Heart left ventricle (tissue), 16 donors: ENCODE measurements around the gene EID2B. TPM values are rescaled to one million over a fixed set of nuclear protein-coding genes. Genes with fewer than 3 reads are reported as not detected.

Experiments
- ATAC-seq, 4 donors: fragments of 200-7000 bp; cut with Tn5 transposase; one replicate each; pipeline ENCODE4 v1.9.1; 2020 to 2022; ENCODE audit warnings: moderate library complexity in 4 of 4, mild to moderate bottlenecking in 3 of 4, moderate number of reproducible peaks in 1 of 4
- DNase-seq, 5 donors: peaks; one replicate each; pipeline ENCODE4 v3.0.0-alpha.2; 2020
- H3K27ac ChIP-seq, 12 donors: fragments of 200-600 bp; sonication (generic) in 4 of 12; one replicate each; pipeline versions ENCODE4 v1.5.0 to v1.8.0; 2016 to 2022; ENCODE audit warnings: mild to moderate bottlenecking in 2 of 12
- H3K27me3 ChIP-seq, 9 donors: fragments of 200-600 bp; sonication (generic) in 2 of 9; one replicate each; pipeline versions ENCODE4 v1.5.1 to v1.8.0; 2016 to 2022; ENCODE audit warnings: mild to moderate bottlenecking in 3 of 9
- H3K36me3 ChIP-seq, 9 donors: fragments of 200-600 bp; sonication (generic) in 2 of 9; one replicate each; pipeline versions ENCODE4 v1.5.0 to v1.8.0; 2018 to 2022; ENCODE audit warnings: mild to moderate bottlenecking in 2 of 9
- H3K4me1 ChIP-seq, 12 donors: fragments of 200-600 bp; sonication (generic) in 4 of 12; one replicate each; pipeline versions ENCODE4 v1.5.0 to v1.8.0; 2016 to 2022; ENCODE audit warnings: mild to moderate bottlenecking in 3 of 12
- H3K4me3 ChIP-seq, 12 donors: fragments of 200-600 bp; sonication (generic) in 4 of 12; one replicate each; pipeline versions ENCODE4 v1.5.0 to v1.8.0; 2017 to 2022; ENCODE audit warnings: mild to moderate bottlenecking in 9 of 12, moderate library complexity in 4 of 12
- H3K9me3 ChIP-seq, 12 donors: fragments of 200-600 bp; sonication (generic) in 4 of 12; one replicate each; pipeline versions ENCODE4 v1.5.0 to v1.8.0; 2016 to 2022; ENCODE audit warnings: mild to moderate bottlenecking in 1 of 12
- CTCF ChIP-seq, 12 donors: fragments of 200-600 bp; sonication (generic) in 4 of 12; IDR thresholded peaks; one replicate each; pipeline versions ENCODE4 v1.5.0 to v1.8.0; 2018 to 2022; ENCODE audit warnings: antibody characterized with exemption in 12 of 12, mild to moderate bottlenecking in 5 of 12
- POLR2A ChIP-seq, 2 donors: fragments of 450-650 bp; IDR thresholded peaks; one replicate each; pipeline ENCODE4 v1.6.1; 2017; ENCODE audit warnings: antibody characterized with exemption in 2 of 2, mild to moderate bottlenecking in 2 of 2, moderate library complexity in 2 of 2
- WGBS, 4 donors: extraction: QIAGEN DNeasy Blood & Tissue Kit in 2 of 4; methylation state at CpG; one replicate each; pipeline versions ENCODE4 v1.1.5 to v1.1.7; 2013 to 2018; 5-methylcytosine and 5-hydroxymethylcytosine counted together
- intact Hi-C, 10 donors: fragments of 100-400 bp; cut with DNase I; formaldehyde crosslinking; loops; one replicate each; pipeline versions ENCODE4 v1.11.1 to v1.14.2; 2022
- long read RNA-seq, 3 donors: library from polyadenylated mRNA; unstranded; transcript quantifications; one replicate each; pipeline ENCODE4 v2.0.0, GENCODE V29; 2020 to 2021
- polyA plus RNA-seq, 2 donors: library from polyadenylated mRNA; stranded (reverse); fragments of 200-250 nt; gene quantifications; one replicate each; pipeline ENCODE4 v1.2.3, GENCODE V29; 2013
- total RNA-seq, 9 donors: library from RNA; depleted of rRNA in 2 of 9; stranded (reverse); fragments of >200 nt in 2 of 9; fragmentation: NEBNext Ultra II Directional in 3 of 9; extraction: Animal tissue kit (Norgen Biotek cat#: 25700) in 3 of 9; gene quantifications; one replicate each; pipeline versions ENCODE4 v1.1.0 to v1.2.4, GENCODE V29; 2016 to 2023
- donor health status: ischemic (EF 13 %, LVEDD 7.1; RV severe dilation, severe dysfunction).
- donor health status: healthy with polysubstance abuse.
- donor health status: DM: no; HTN: yes; CAD: no.
- donor health status: DM: no; HTN: no; CAD: no.
- donor health status: ischemic (EF 25% LVEDD 6.9; RV normal size, moderate dysfunction).
- donor health status: ischemic (EF 25% LVEDD 5.7; RV mildly dilated, moderate dysfunction).
- donor health status: healthy.
- donor health status: DM: yes; HTN: yes; CAD: no.
- donor health status: ischemic (EF 35%, LVEDD 5.7; RV mildly dilated, moderate dysfunction).
- donor health status: nonischemic (EF 11% LVEDD 7.7; RV severe dilation, severe dysfunction).
- donor health status: DM: yes; HTN: yes; CAD: no.
- donor health status: PGD.
- donor health status: ischemic (EF 29% LVEDD 5.4; RV normal size, mild dysfunction).
- donor health status: nonischemic (EF 23%, LVEDD 6.1; RV moderate dilation, normal function).

Gene EID2B
- total RNA-seq, result 1 to 10 TPM; 1.1 to 5.1 (median 2.9) TPM
- polyA plus RNA-seq, result 1 to 10 TPM; 1.4 to 2.2 TPM
- long read RNA-seq, donor 1, partial matches to known transcripts, result 0 of 3 reads
- long read RNA-seq, donor 1, other reads (novel, unspliced or antisense), result 0 of 3 reads
- long read RNA-seq, donor 2, transcript EID2B-201 (1 exons, 1,865 nt), result major isoform, 7 of 7 reads
- long read RNA-seq, donor 2, partial matches to known transcripts, result 0 of 7 reads
- long read RNA-seq, donor 2, other reads (novel, unspliced or antisense), result 0 of 7 reads
- long read RNA-seq, donor 3, partial matches to known transcripts, result 0 of 3 reads
- long read RNA-seq, donor 3, other reads (novel, unspliced or antisense), result 0 of 3 reads

- Histone ChIP-seq H3K9me3 (no peaks in the 10 kb centered on the region), H3K27me3 (no peaks in the 10 kb centered on the region), H3K36me3 (peaks cover 0 to 3% (median 0%) of the 10 kb centered on the region in 9 donors), H3K4me1 (peaks cover 0 to 22% (median 13%) of the 10 kb centered on the region in 12 donors), H3K27ac (peak within 1 kb of the TSS; percentile 45 to 92 (median 82)), H3K4me3 (peak within 1 kb of the TSS; percentile 58 to 98 (median 80))
- DNase-seq, result peak; percentile 95 to 98 (median 97)
- TF ChIP-seq POLR2A (IDR thresholded peaks at IDR 0.05) (peak in 1 of 2 donors; percentile 78), CTCF (IDR thresholded peaks at IDR 0.05) (peak; percentile 96 to 99 (median 98))
- WGBS, 4 donors, result 0% methylated on average over 46 to 65 of the region's 65 CpGs
- ATAC-seq, result peak; percentile 93 to 99 (median 98)
- intact Hi-C loops, result loop anchor here (1.0 to 10.0 kb wide), 17 partner anchors 35 to 408 kb away; partner anchors contain the start of genes PAK4 (in 4 of the 10), SUPT5H (in 4 of the 10), MED29 (in 3 of the 10) and PAF1 (in 3 of the 10)
Measured at GRCh38 chr19:39532233-39533002, at the start of gene EID2B. EID2B (minus strand) TSS chr19:39532852; CDS start chr19:39532802, 50 bp downstream.

GRCh38 chr19:39582442-39582841 is 49.8 kb upstream of the EID2B start:
- Histone ChIP-seq H3K36me3 (no peaks in the 10 kb centered on the region), H3K27ac (no peak overlapping the region), H3K27me3 (peaks cover 0 to 15% (median 0%) of the 10 kb centered on the region in 9 donors), H3K9me3 (peaks cover 0 to 11% (median 4%) of the 10 kb centered on the region in 12 donors), H3K4me3 (no peak overlapping the region), H3K4me1 (no peaks in the 10 kb centered on the region)
- TF ChIP-seq POLR2A (IDR thresholded peaks at IDR 0.05) (no peak), CTCF (IDR thresholded peaks at IDR 0.05) (no peak)
- intact Hi-C loops, result no loop called here
- WGBS, 4 donors, result 42 to 50% (median 47%) methylated on average over 4 of the region's 4 CpGs
- DNase-seq (no peak), ATAC-seq (no peak)

- Histone ChIP-seq H3K27me3 (peaks cover 0 to 28% (median 3%) of the 10 kb centered on the region in 9 donors), H3K27ac (no peak overlapping the region), H3K9me3 (peaks cover 0 to 14% (median under 1%) of the 10 kb centered on the region in 12 donors), H3K36me3 (no peaks in the 10 kb centered on the region), H3K4me3 (no peak overlapping the region), H3K4me1 (no peaks in the 10 kb centered on the region)
- ATAC-seq, result no peak
- no peak for DNase-seq
- WGBS, 4 donors, result 59 to 70% (median 61%) methylated on average over 3 of the region's 3 CpGs
- TF ChIP-seq CTCF (IDR thresholded peaks at IDR 0.05) (no peak), POLR2A (IDR thresholded peaks at IDR 0.05) (no peak)
- intact Hi-C loops, result no loop called here
Measured at GRCh38 chr19:39568604-39569003, 36.0 kb upstream of the EID2B start.

GRCh38 chr19:39566064-39566463 is 33.4 kb upstream of the EID2B start:
- 36 to 45% (median 41%) methylated on average over 3 of the region's 3 CpGs for WGBS, 4 donors
- Histone ChIP-seq H3K27ac (no peak overlapping the region), H3K27me3 (peaks cover 0 to 31% (median 3%) of the 10 kb centered on the region in 9 donors), H3K36me3 (no peaks in the 10 kb centered on the region), H3K4me1 (no peaks in the 10 kb centered on the region), H3K4me3 (no peak overlapping the region), H3K9me3 (no peaks in the 10 kb centered on the region)
- ATAC-seq, result no peak
- intact Hi-C loops, result no loop called here
- no peak for TF ChIP-seq CTCF (IDR thresholded peaks at IDR 0.05)
- no peak for TF ChIP-seq POLR2A (IDR thresholded peaks at IDR 0.05)
- DNase-seq, result no peak
